ENCODE measurements around the gene MYZAP. TPM values are rescaled to one million over a fixed set of nuclear protein-coding genes. Genes with fewer than 3 reads are reported as not detected.

Gene MYZAP
- total and polyA plus RNA-seq, 4 donors = 0.50 to 1.8 (median 0.99) TPM

- H3K36me3 ChIP-seq (ENCODE audit: control insufficient read depth in 4 of 4, insufficient read depth in 3 of 4, low read depth in 1 of 4, low read length in 3 of 4) = peaks cover 0 to 4% (median 2%) of the 10 kb centered on the region in 4 donors
- H3K4me3 ChIP-seq (ENCODE audit: low read depth in 1 of 3, low read length in 3 of 3) = no peak overlapping the region
- TF ChIP-seq SP1 (IDR thresholded peaks at IDR 0.05) (no peak), FOXA1 (IDR thresholded peaks at IDR 0.05) (no peak), RAD21 (IDR thresholded peaks at IDR 0.05) (no peak), YY1 (IDR thresholded peaks at IDR 0.05) (no peak), NR2F2 (IDR thresholded peaks at IDR 0.05) (no peak)
- peaks cover 0 to 14% (median 8%) of the 10 kb centered on the region in 4 donors for H3K4me1 ChIP-seq (ENCODE audit: control insufficient read depth in 4 of 4, insufficient read depth in 4 of 4, low read length in 3 of 4)
- DNase-seq (ENCODE audit: low spot score) = peak; percentile 39
- no peaks in the 10 kb centered on the region for H3K9me3 ChIP-seq (ENCODE audit: control insufficient read depth in 4 of 4, low read length in 3 of 4)
- no peak overlapping the region for H3K27ac ChIP-seq (ENCODE audit: low read depth in 1 of 2, low read length in 2 of 2)
- no peaks in the 10 kb centered on the region for H3K27me3 ChIP-seq (ENCODE audit: control insufficient read depth in 4 of 4, insufficient read depth in 4 of 4, low read length in 3 of 4)
- 91% methylated on average over 3 of the region's 3 CpGs for WGBS
- H3K9ac ChIP-seq (ENCODE audit: low read depth in 1 of 2, low read length in 2 of 2) = no peak overlapping the region
Measured at GRCh38 chr15:57704441-57704840, 112.7 kb downstream of the MYZAP start.

- peak; percentile 36 for DNase-seq (ENCODE audit: low spot score)
- no peak for TF ChIP-seq ZBTB33 (IDR thresholded peaks at IDR 0.05)
- Histone ChIP-seq H3K27ac (ENCODE audit: low read depth in 1 of 2, low read length in 2 of 2) (peak overlapping the region; percentile 84 to 93), H3K4me1 (ENCODE audit: control insufficient read depth in 4 of 4, insufficient read depth in 4 of 4, low read length in 3 of 4) (peaks cover 0 to 14% (median 8%) of the 10 kb centered on the region in 4 donors), H3K9ac (ENCODE audit: low read depth in 1 of 2, low read length in 2 of 2) (peak overlapping the region; percentile 93 to 96), H3K27me3 (ENCODE audit: control insufficient read depth in 4 of 4, insufficient read depth in 4 of 4, low read length in 3 of 4) (no peaks in the 10 kb centered on the region), H3K36me3 (ENCODE audit: control insufficient read depth in 4 of 4, insufficient read depth in 3 of 4, low read depth in 1 of 4, low read length in 3 of 4) (peaks cover 2 to 13% (median 5%) of the 10 kb centered on the region in 4 donors), H3K9me3 (ENCODE audit: control insufficient read depth in 4 of 4, low read length in 3 of 4) (no peaks in the 10 kb centered on the region), H3K4me3 (ENCODE audit: low read depth in 1 of 3, low read length in 3 of 3) (peak overlapping the region; percentile 66 to 99 (median 96))
- WGBS = 80% methylated on average over 12 of the region's 12 CpGs
Measured at GRCh38 chr15:57705746-57706404, 114.2 kb downstream of the MYZAP start.

GRCh38 chr15:57706405-57707209 lies 114.9 kb downstream of the MYZAP start, which contains the start of gene POLR2M:
POLR2M (plus strand) TSS chr15:57706714; CDS start chr15:57706843, 129 bp downstream.
- Histone ChIP-seq H3K4me3 (ENCODE audit: low read depth in 1 of 3, low read length in 3 of 3) (peak within 1 kb of the TSS; percentile 66 to 99 (median 96)), H3K9me3 (ENCODE audit: control insufficient read depth in 4 of 4, low read length in 3 of 4) (no peaks in the 10 kb centered on the region), H3K27me3 (ENCODE audit: control insufficient read depth in 4 of 4, insufficient read depth in 4 of 4, low read length in 3 of 4) (no peaks in the 10 kb centered on the region), H3K9ac (ENCODE audit: low read depth in 1 of 2, low read length in 2 of 2) (peak within 1 kb of the TSS; percentile 93 to 96), H3K27ac (ENCODE audit: low read depth in 1 of 2, low read length in 2 of 2) (peak within 1 kb of the TSS; percentile 84 to 93), H3K36me3 (ENCODE audit: control insufficient read depth in 4 of 4, insufficient read depth in 3 of 4, low read depth in 1 of 4, low read length in 3 of 4) (peaks cover 4 to 19% (median 10%) of the 10 kb centered on the region in 4 donors), H3K4me1 (ENCODE audit: control insufficient read depth in 4 of 4, insufficient read depth in 4 of 4, low read length in 3 of 4) (peaks cover 0 to 14% (median 8%) of the 10 kb centered on the region in 4 donors)
- DNase-seq (ENCODE audit: low spot score) = peak; percentile 86
- WGBS = 2% methylated on average over 70 of the region's 70 CpGs
- no peak for TF ChIP-seq CTCF (IDR thresholded peaks at IDR 0.05; ENCODE audit: low read depth, low read length, missing input control)
- TF ChIP-seq ZBTB33 (IDR thresholded peaks at IDR 0.05) = peak; percentile 61
- TF ChIP-seq FOXA1 (IDR thresholded peaks at IDR 0.05) = peak; percentile 14
- TF ChIP-seq JUND (IDR thresholded peaks at IDR 0.05) = peak; percentile 28 to 75
- peak; percentile 92 to 96 for TF ChIP-seq GABPA (IDR thresholded peaks at IDR 0.05 in 1 of 2, conservative IDR thresholded peaks at IDR 0.05 in 1 of 2)
- TF ChIP-seq ATF3 (IDR thresholded peaks at IDR 0.05) = peak; percentile 28
- peak; percentile 99 for TF ChIP-seq YY1 (IDR thresholded peaks at IDR 0.05)
- TF ChIP-seq RAD21 (IDR thresholded peaks at IDR 0.05) = no peak
- peak; percentile 83 to 86 for TF ChIP-seq EGR1 (IDR thresholded peaks at IDR 0.05; ENCODE audit: low read depth in 2 of 2)
- TF ChIP-seq SP1 (IDR thresholded peaks at IDR 0.05) = peak; percentile 47
- TF ChIP-seq TAF1 (conservative IDR thresholded peaks at IDR 0.05) = peak; percentile 53
- TF ChIP-seq HNF4G (IDR thresholded peaks at IDR 0.05) = no peak
- TF ChIP-seq NR2F2 (IDR thresholded peaks at IDR 0.05) = peak; percentile 58
- TF ChIP-seq MAX (IDR thresholded peaks at IDR 0.05) = peak; percentile 70
- TF ChIP-seq FOXA2 (IDR thresholded peaks at IDR 0.05) = no peak
- peak in 1 of 2 donors; percentile 49 for TF ChIP-seq RXRA (IDR thresholded peaks at IDR 0.05)
- peak in 1 of 2 donors; percentile 19 for TF ChIP-seq HNF4A (conservative IDR thresholded peaks at IDR 0.05)

Data from liver (tissue), 9 donors.